Measurements from ENCODE around the gene ANKMY1. TPM values are rescaled to one million over a fixed set of nuclear protein-coding genes. Genes with fewer than 3 reads are reported as not detected.
A peak's percentile ranks its signal among the peaks of the same experiment; 100 is the strongest.

Gene ANKMY1
- total and polyA plus RNA-seq, 2 of the 8 experiments (the other 6 are each of a cell fraction or from before 2014, with no cell fraction given) = 4.5 to 4.8 TPM

GRCh38 chr2:240525802-240526201 lies 32.0 kb downstream of the ANKMY1 start:
- H2BK15ac ChIP-seq (ENCODE audit: low read length) = no peak overlapping the region
- TF ChIP-seq SP4 (IDR thresholded peaks at IDR 0.05; ENCODE audit: low read length) = no peak
- no peak for TF ChIP-seq CHD1 (IDR thresholded peaks at IDR 0.05; ENCODE audit: low read depth, low read length)
- no peak for TF ChIP-seq RAD21 (IDR thresholded peaks at IDR 0.05 in 1 of 2, conservative IDR thresholded peaks at IDR 0.05 in 1 of 2; ENCODE audit: low read depth in 2 of 2, low read length in 2 of 2)
- TF ChIP-seq MAFK (IDR thresholded peaks at IDR 0.05; ENCODE audit: low read depth, low read length) = no peak
- no peak for TF ChIP-seq SIRT6 (IDR thresholded peaks at IDR 0.05; ENCODE audit: low read length)
- no peak for TF ChIP-seq BRCA1 (IDR thresholded peaks at IDR 0.05; ENCODE audit: low read depth, low read length)
- no peak for TF ChIP-seq NANOG (IDR thresholded peaks at IDR 0.05; ENCODE audit: insufficient read depth, low read depth, low read length, poor library complexity, severe bottlenecking)
- TF ChIP-seq KDM5A (IDR thresholded peaks at IDR 0.05; ENCODE audit: low read length) = no peak
- TF ChIP-seq JUN (IDR thresholded peaks at IDR 0.05; ENCODE audit: low read depth, low read length) = no peak
- TF ChIP-seq NRF1 (IDR thresholded peaks at IDR 0.05; ENCODE audit: low read depth, low read length) = no peak
- TF ChIP-seq ASH2L (IDR thresholded peaks at IDR 0.05; ENCODE audit: low read length) = no peak
- TF ChIP-seq CHD2 (IDR thresholded peaks at IDR 0.05; ENCODE audit: low read length) = no peak
- TF ChIP-seq, protein P1, sequence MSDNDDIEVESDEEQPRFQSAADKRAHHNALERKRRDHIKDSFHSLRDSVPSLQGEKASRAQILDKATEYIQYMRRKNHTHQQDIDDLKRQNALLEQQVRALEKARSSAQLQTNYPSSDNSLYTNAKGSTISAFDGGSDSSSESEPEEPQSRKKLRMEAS (IDR thresholded peaks at IDR 0.05) = no peak
- TF ChIP-seq EZH2 (IDR thresholded peaks at IDR 0.05; ENCODE audit: low read depth, low read length, severe bottlenecking) = no peak
- TF ChIP-seq PHF8 (conservative IDR thresholded peaks at IDR 0.05; ENCODE audit: low read depth, low read length) = no peak

More at GRCh38 chr2:240525802-240526201, 32.0 kb downstream of the ANKMY1 start:
- no peak overlapping the region for H3K4me2 ChIP-seq (ENCODE audit: insufficient read depth in 1 of 2, low read depth in 2 of 2, low read length in 2 of 2)
- no peak overlapping the region for H2BK120ac ChIP-seq (replicated peaks; ENCODE audit: low read depth, low read length)
- no peak overlapping the region for H4K8ac ChIP-seq (ENCODE audit: extremely low read depth, insufficient read depth, low read length)
- no peak overlapping the region for H4K91ac ChIP-seq (replicated peaks; ENCODE audit: insufficient read length, low read length)
- H2BK20ac ChIP-seq (ENCODE audit: low read length) = no peak overlapping the region
- ChIA-PET CTCF (ENCODE audit: partially characterized antibody) (interaction anchor here (0.5 to 3.4 kb wide), 2 partner anchors 12 to 24 kb away, joined by 3 to 14 read pairs; no protein-coding TSS in a partner anchor), POLR2A (ENCODE audit: partially characterized antibody) (no interaction called here)
- peak in 1 of 2 experiments; percentile 13 for DNase-seq (ENCODE audit: low read depth in 1 of 2, low spot score in 2 of 2)
- H3K79me2 ChIP-seq (ENCODE audit: control insufficient read depth in 1 of 2, insufficient read depth in 2 of 2, low read length in 2 of 2) = no peaks in the 10 kb centered on the region
- peaks cover 0 to under 1% (median 0%) of the 10 kb centered on the region in 4 experiments; a peak in 1 of 7 replicates for H3K4me1 ChIP-seq (replicated peaks in 1 of 4; ENCODE audit: control insufficient read depth in 3 of 4, insufficient read depth in 4 of 4, low read length in 3 of 4)
- no peaks in the 10 kb centered on the region; a peak in 1 of 8 replicates for H3K36me3 ChIP-seq (ENCODE audit: control insufficient read depth in 2 of 4, insufficient read depth in 4 of 4, low read length in 3 of 4)
- no peak overlapping the region for H2BK5ac ChIP-seq (ENCODE audit: low read depth, low read length)
- H3K14ac ChIP-seq (ENCODE audit: insufficient read length) = no peak overlapping the region
- H4K5ac ChIP-seq (ENCODE audit: insufficient read length, low read depth, low read length) = no peak overlapping the region
- peaks cover 0 to 1% of the 10 kb centered on the region in 2 experiments for H4K20me1 ChIP-seq (replicated peaks in 1 of 2; ENCODE audit: control insufficient read depth in 1 of 2, insufficient read depth in 2 of 2, low read length in 2 of 2)
- H3K18ac ChIP-seq (ENCODE audit: extremely low read depth, low read length) = no peak overlapping the region
- no peak overlapping the region for H2AK5ac ChIP-seq (ENCODE audit: low read depth, low read length)
- H3K27me3 ChIP-seq (replicated peaks in 1 of 4; ENCODE audit: control insufficient read depth in 3 of 4, extremely low read depth in 1 of 4, insufficient read depth in 3 of 4, low read length in 3 of 4) = peaks cover 0 to 2% (median under 1%) of the 10 kb centered on the region in 4 experiments; a peak in 3 of 7 replicates
- H3K79me1 ChIP-seq (ENCODE audit: low read depth, low read length) = no peaks in the 10 kb centered on the region; the same call in 1 of the 2 replicates
- no peak overlapping the region for H3K23ac ChIP-seq (ENCODE audit: insufficient read length)
- no peak for FAIRE-seq
- no peak overlapping the region for H3K9ac ChIP-seq (replicated peaks in 1 of 4; ENCODE audit: extremely low read depth in 1 of 4, low read depth in 3 of 4, low read length in 3 of 4)
- H3K27ac ChIP-seq (ENCODE audit: low read depth, low read length) = no peak overlapping the region
- no peak overlapping the region for H3K4me3 ChIP-seq (ENCODE audit: extremely low read depth in 1 of 4, insufficient read depth in 2 of 4, low read depth in 3 of 4, low read length in 4 of 4)
- H3K23me2 ChIP-seq (ENCODE audit: low read depth, low read length) = peaks cover 7% of the 10 kb centered on the region; the same call in 1 of the 2 replicates
- H3K9me3 ChIP-seq (ENCODE audit: insufficient read depth in 2 of 2, low read depth in 1 of 2, low read length in 1 of 2) = peaks cover 29 to 66% of the 10 kb centered on the region in 2 experiments
- no peak overlapping the region for H3K56ac ChIP-seq (replicated peaks; ENCODE audit: insufficient read length, low read depth, low read length)
- no peak overlapping the region for H2AFZ ChIP-seq (ENCODE audit: low read length)
- no peak overlapping the region for H2BK12ac ChIP-seq (ENCODE audit: low read depth, low read length)
- H3K4ac ChIP-seq (replicated peaks; ENCODE audit: insufficient read length, low read depth, low read length) = no peak overlapping the region
- 81% methylated on average over 6 of the region's 6 CpGs; no CpG with 5 or more reads in 1 of the 2 experiments for WGBS, 2 experiments (ENCODE audit: extremely low coverage in 1 of 2, insufficient coverage in 1 of 2, insufficient read length in 1 of 2, insufficient replicate concordance in 2 of 2, low coverage in 1 of 2, low lambda C conversion rate in 2 of 2, missing lambda C conversion rate in 1 of 2)
